Measurements from ENCODE around the gene SLC2A4. TPM values are rescaled to one million over a fixed set of nuclear protein-coding genes. Genes with fewer than 3 reads are reported as not detected.

The SLC2A4 gene
- total and polyA plus RNA-seq, 2 of the 4 experiments (the other 2 are of a cell fraction): 0.07 TPM; not detected in 1

GRCh38 chr17:7258731-7259554 is 22.6 kb upstream of the SLC2A4 start:
- Histone ChIP-seq H3K4me1 (ENCODE audit: control insufficient read depth, insufficient read depth, low read length) (peaks cover 8% of the 10 kb centered on the region), H4K5ac (ENCODE audit: low read depth, low read length) (no peak overlapping the region), H3K27me3 (ENCODE audit: control insufficient read depth, insufficient read depth, low read length) (peaks cover 13% of the 10 kb centered on the region; the same call in 1 of the 2 replicates), H3K4ac (ENCODE audit: low read depth, low read length) (no peak overlapping the region), H2BK120ac (ENCODE audit: low read depth, low read length) (no peak overlapping the region), H2AK9ac (replicated peaks; ENCODE audit: low read depth, low read length, poor library complexity) (peak overlapping the region; percentile 5), H3K56ac (ENCODE audit: extremely low read depth, insufficient read depth, low read length) (no peak overlapping the region), H2AFZ (replicated peaks; ENCODE audit: low read length, poor library complexity) (no peak overlapping the region), H3K36me3 (ENCODE audit: control insufficient read depth, insufficient read depth, low read length) (peaks cover 32% of the 10 kb centered on the region), H3K79me1 (ENCODE audit: low read depth in 1 of 2, low read length in 2 of 2) (peaks cover 2 to 13% of the 10 kb centered on the region in 2 experiments; a peak in 2 of 4 replicates), H4K20me1 (ENCODE audit: insufficient read depth, low read length) (no peaks in the 10 kb centered on the region), H2BK15ac (ENCODE audit: low read depth, low read length) (no peak overlapping the region), H2AK5ac (ENCODE audit: low read depth, low read length) (no peak overlapping the region), H3K14ac (replicated peaks; ENCODE audit: low read depth, low read length) (no peak overlapping the region), H3K18ac (ENCODE audit: low read depth, low read length) (no peak overlapping the region), H3K9me1 (ENCODE audit: insufficient read depth, low read length) (peaks cover 10% of the 10 kb centered on the region), H3K4me2 (ENCODE audit: low read depth, low read length) (no peak overlapping the region), H4K91ac (ENCODE audit: insufficient read depth, low read depth, low read length) (no peak overlapping the region), H3K4me3 (ENCODE audit: insufficient read depth, low read depth, low read length) (no peak overlapping the region), H2BK20ac (ENCODE audit: low read depth, low read length) (no peak overlapping the region), H4K8ac (ENCODE audit: low read depth in 2 of 2, low read length in 2 of 2) (no peak overlapping the region), H3K9ac (ENCODE audit: low read depth, low read length) (no peak overlapping the region), H3K23ac (ENCODE audit: low read depth, low read length) (no peak overlapping the region), H3K27ac (ENCODE audit: insufficient read depth, low read length) (no peak overlapping the region), H3K9me3 (ENCODE audit: control insufficient read depth, insufficient read depth, low read length) (no peaks in the 10 kb centered on the region), H2BK5ac (ENCODE audit: low read depth, low read length, poor library complexity, severe bottlenecking) (no peak overlapping the region)
- no TSS peak for BruUV-seq (replicated peaks)
- DNase-seq (peak; percentile 27), ATAC-seq (ENCODE audit: low read depth) (no peak)
- 73% methylated on average over 2 of the region's 7 CpGs; no CpG with 5 or more reads in 1 of the 2 experiments for WGBS, 2 experiments (ENCODE audit: extremely low coverage in 2 of 2, insufficient read length in 1 of 2)
- TF ChIP-seq USF2 (IDR thresholded peaks at IDR 0.05; ENCODE audit: low read depth, low read length) (no peak), CEBPB (IDR thresholded peaks at IDR 0.05; ENCODE audit: low read depth, low read length) (peak; percentile 86)
- ChIA-PET POLR2A (ENCODE audit: unreplicated experiment) (interaction anchor here (0.6 kb wide), 1 partner anchor 11 kb away, joined by 6 read pairs; no protein-coding TSS in a partner anchor), CTCF (no interaction called here)
- intact Hi-C loops (cut with micrococcal nuclease): no loop called here
- dilution Hi-C loops (cut with HindIII; ENCODE audit: low sequenced_read_pairs, unreplicated experiment): no loop called here
- in situ Hi-C loops (cut with MboI; ENCODE audit: low sequenced_read_pairs): no loop called here

All from IMR-90 (cell line).